K562 treated with DMSO at 1 percent for 4 hours (cell line): Measurements from ENCODE around the gene EPHA5. TPM values are rescaled to one million over a fixed set of nuclear protein-coding genes. Genes with fewer than 3 reads are reported as not detected.

ENCODE experiments used
- total RNA-seq: library from RNA; unstranded; fragments of 300-600 nt; gene quantifications from 2 replicates; pipeline ENCODE4 v1.2.3, GENCODE V29; 2022; ENCODE audit not compliant: insufficient read depth

The EPHA5 gene
- total RNA-seq, result not detected in 2 replicates

DNA sequence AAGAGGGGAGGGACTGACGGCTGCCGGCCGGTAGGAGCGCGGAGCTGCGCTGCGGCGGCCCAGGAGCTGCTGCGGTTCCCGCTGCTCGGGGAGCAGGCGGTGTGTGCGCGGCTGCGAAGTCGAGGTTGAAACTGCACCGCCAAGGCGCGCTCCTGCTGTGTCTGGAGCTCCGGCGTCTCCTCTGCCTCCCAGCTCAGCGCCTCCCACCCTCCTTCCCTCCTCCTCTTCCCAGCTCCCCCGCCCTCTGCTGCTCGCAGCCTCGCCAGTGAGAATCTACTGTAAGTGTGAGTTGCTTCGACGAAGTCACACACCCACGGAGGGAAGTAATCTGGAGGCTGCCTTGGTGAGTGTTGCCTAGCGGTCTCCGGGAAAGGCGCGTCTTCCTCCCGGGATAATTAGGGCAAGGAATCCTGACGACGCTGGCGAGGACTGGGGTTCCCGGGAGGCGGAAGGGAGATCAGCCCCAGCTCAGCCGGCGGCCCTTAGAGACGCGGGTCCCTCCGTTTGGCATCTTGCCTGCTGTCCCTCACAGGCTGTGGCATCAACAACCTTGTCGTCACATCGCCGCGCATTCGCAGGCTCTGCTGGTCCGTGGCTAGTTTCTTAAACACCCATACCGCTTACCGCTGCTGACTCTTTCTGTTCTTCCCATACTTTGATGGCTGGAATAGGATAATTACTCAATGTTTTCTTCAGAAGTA, at the start of gene EPHA5:
Gene EPHA5, minus strand, starts transcription at position 159 of the 701 bp plus-strand sequence. CDS start 747 bp downstream, outside the sequence.

